Measurements from ENCODE around the gene NSFL1C. TPM values are rescaled to one million over a fixed set of nuclear protein-coding genes. Genes with fewer than 3 reads are reported as not detected.

The NSFL1C gene
- total and polyA plus RNA-seq, 9 of the 15 experiments (the other 6 are each of a cell fraction or from before 2014, with no cell fraction given) = 20.8 to 119 (median 47.0) TPM

DNA sequence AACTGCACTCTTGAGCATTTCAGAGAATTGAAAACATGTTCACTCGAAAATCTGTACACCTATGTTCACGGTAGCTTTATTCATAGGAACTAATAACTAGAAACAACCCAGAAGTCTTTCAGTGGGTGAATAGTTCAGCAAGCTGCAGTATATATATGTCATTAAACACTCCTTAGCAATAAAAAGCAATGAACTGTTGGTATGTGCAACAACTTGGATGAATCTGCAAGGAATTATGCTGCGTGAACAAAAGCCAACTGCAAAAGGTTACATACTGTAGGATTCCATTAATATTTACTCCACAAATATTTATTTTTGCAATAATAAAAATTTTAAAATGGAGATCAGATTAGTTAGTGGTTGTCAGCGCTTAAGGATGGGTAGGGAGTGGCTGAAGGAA lies 51.7 kb downstream of the NSFL1C start:
- no peaks in the 10 kb centered on the region for H4K20me1 ChIP-seq (replicated peaks; ENCODE audit: control insufficient read depth, insufficient read depth, low read length)
- ChIA-PET CTCF (ENCODE audit: low intra/inter-chr PET ratio) (no interaction called here), POLR2A (interaction anchor here (0.8 kb wide), 1 partner anchor 53 kb away, joined by 4 read pairs; no protein-coding TSS in a partner anchor)
- no peak overlapping the region for H2AFZ ChIP-seq (ENCODE audit: low read depth, low read length)
- no peak for ATAC-seq
- H3K4me1 ChIP-seq (replicated peaks in 1 of 2; ENCODE audit: control insufficient read depth in 2 of 2, insufficient read depth in 2 of 2, low read length in 2 of 2) = peaks cover 5 to 6% of the 10 kb centered on the region in 2 experiments; a peak in 4 of 5 replicates
- H3K79me2 ChIP-seq (ENCODE audit: control insufficient read depth, insufficient read depth, low read length) = no peaks in the 10 kb centered on the region
- no peak overlapping the region for H3K27ac ChIP-seq (ENCODE audit: extremely low read depth, low read depth, low read length)
- in situ Hi-C loops (cut with MboI) (no loop called here), intact Hi-C loops (cut with micrococcal nuclease) (no loop called here)
- no peak for DNase-seq (ENCODE audit: extremely low read depth in 1 of 4, low spot score in 3 of 4)
- H3K9me3 ChIP-seq (replicated peaks; ENCODE audit: control insufficient read depth, insufficient read depth, low read depth, low read length) = no peaks in the 10 kb centered on the region
- H3K9ac ChIP-seq (ENCODE audit: insufficient read depth in 1 of 2, low read depth in 2 of 2, low read length in 2 of 2) = no peak overlapping the region
- WGBS (ENCODE audit: insufficient coverage, low coverage, missing lambda C conversion rate) = 22% methylated on average over 4 of the region's 4 CpGs
- no TSS peak for BruUV-seq (replicated peaks)
- H3K36me3 ChIP-seq (ENCODE audit: control insufficient read depth, insufficient read depth, low read length) = no peaks in the 10 kb centered on the region
- no peaks in the 10 kb centered on the region for H3K9me1 ChIP-seq (ENCODE audit: control insufficient read depth, insufficient read depth, low read length)
- H3K4me3 ChIP-seq = no peak overlapping the region
- H3K27me3 ChIP-seq (ENCODE audit: control insufficient read depth in 2 of 2, insufficient read depth in 2 of 2, low read length in 2 of 2) = no peaks in the 10 kb centered on the region
- TF ChIP-seq ATF7 (IDR thresholded peaks at IDR 0.05) (no peak), ZNF140 (CRISPR knock-in tag; IDR thresholded peaks at IDR 0.05) (no peak), ZFP36 (IDR thresholded peaks at IDR 0.05; ENCODE audit: low read depth, low read length, partially characterized antibody) (no peak), ZNF830 (CRISPR knock-in tag; IDR thresholded peaks at IDR 0.05) (no peak), FOXP1 (CRISPR knock-in tag; IDR thresholded peaks at IDR 0.05) (no peak), MIER1 (IDR thresholded peaks at IDR 0.05; ENCODE audit: low read depth) (no peak), HCFC1 (IDR thresholded peaks at IDR 0.05; ENCODE audit: low read depth, low read length) (no peak), ZNF134 (CRISPR knock-in tag; conservative IDR thresholded peaks at IDR 0.05) (no peak), TEAD4 (IDR thresholded peaks at IDR 0.05; ENCODE audit: low read length) (no peak), TEAD4 (CRISPR knock-in tag; IDR thresholded peaks at IDR 0.05; ENCODE audit: borderline replicate concordance) (no peak), NCOA1 (IDR thresholded peaks at IDR 0.05; ENCODE audit: low read depth) (no peak), MAZ (CRISPR knock-in tag; conservative IDR thresholded peaks at IDR 0.05 in 1 of 2, IDR thresholded peaks at IDR 0.05 in 1 of 2) (no peak), MYBL2 (IDR thresholded peaks at IDR 0.05; ENCODE audit: low read depth) (no peak), MYBL2 (CRISPR knock-in tag; IDR thresholded peaks at IDR 0.05; ENCODE audit: borderline replicate concordance) (no peak), ZNF239 (CRISPR knock-in tag; IDR thresholded peaks at IDR 0.05) (no peak), RHOXF2B (CRISPR knock-in tag; conservative IDR thresholded peaks at IDR 0.05) (no peak), MBD2 (IDR thresholded peaks at IDR 0.05; ENCODE audit: borderline replicate concordance, low read depth) (no peak), ZNF143 (CRISPR knock-in tag; IDR thresholded peaks at IDR 0.05) (no peak)
- TF ChIP-seq, protein P1, sequence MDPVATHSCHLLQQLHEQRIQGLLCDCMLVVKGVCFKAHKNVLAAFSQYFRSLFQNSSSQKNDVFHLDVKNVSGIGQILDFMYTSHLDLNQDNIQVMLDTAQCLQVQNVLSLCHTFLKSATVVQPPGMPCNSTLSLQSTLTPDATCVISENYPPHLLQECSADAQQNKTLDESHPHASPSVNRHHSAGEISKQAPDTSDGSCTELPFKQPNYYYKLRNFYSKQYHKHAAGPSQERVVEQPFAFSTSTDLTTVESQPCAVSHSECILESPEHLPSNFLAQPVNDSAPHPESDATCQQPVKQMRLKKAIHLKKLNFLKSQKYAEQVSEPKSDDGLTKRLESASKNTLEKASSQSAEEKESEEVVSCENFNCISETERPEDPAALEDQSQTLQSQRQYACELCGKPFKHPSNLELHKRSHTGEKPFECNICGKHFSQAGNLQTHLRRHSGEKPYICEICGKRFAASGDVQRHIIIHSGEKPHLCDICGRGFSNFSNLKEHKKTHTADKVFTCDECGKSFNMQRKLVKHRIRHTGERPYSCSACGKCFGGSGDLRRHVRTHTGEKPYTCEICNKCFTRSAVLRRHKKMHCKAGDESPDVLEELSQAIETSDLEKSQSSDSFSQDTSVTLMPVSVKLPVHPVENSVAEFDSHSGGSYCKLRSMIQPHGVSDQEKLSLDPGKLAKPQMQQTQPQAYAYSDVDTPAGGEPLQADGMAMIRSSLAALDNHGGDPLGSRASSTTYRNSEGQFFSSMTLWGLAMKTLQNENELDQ (CRISPR knock-in tag; IDR thresholded peaks at IDR 0.05; ENCODE audit: borderline replicate concordance) = no peak
- TF ChIP-seq, protein P2, sequence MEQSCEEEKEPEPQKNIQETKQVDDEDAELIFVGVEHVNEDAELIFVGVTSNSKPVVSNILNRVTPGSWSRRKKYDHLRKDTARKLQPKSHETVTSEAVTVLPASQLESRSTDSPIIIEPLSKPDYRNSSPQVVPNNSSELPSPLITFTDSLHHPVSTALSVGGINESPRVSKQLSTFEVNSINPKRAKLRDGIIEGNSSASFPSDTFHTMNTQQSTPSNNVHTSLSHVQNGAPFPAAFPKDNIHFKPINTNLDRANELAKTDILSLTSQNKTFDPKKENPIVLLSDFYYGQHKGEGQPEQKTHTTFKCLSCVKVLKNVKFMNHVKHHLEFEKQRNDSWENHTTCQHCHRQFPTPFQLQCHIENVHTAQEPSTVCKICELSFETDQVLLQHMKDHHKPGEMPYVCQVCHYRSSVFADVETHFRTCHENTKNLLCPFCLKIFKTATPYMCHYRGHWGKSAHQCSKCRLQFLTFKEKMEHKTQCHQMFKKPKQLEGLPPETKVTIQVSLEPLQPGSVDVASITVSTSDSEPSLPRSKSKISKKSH (CRISPR knock-in tag; IDR thresholded peaks at IDR 0.05) = no peak
- TF ChIP-seq, protein P3, sequence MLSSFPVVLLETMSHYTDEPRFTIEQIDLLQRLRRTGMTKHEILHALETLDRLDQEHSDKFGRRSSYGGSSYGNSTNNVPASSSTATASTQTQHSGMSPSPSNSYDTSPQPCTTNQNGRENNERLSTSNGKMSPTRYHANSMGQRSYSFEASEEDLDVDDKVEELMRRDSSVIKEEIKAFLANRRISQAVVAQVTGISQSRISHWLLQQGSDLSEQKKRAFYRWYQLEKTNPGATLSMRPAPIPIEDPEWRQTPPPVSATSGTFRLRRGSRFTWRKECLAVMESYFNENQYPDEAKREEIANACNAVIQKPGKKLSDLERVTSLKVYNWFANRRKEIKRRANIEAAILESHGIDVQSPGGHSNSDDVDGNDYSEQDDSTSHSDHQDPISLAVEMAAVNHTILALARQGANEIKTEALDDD (IDR thresholded peaks at IDR 0.05) = no peak
- no peak for FAIRE-seq
- H3K4me2 ChIP-seq (ENCODE audit: insufficient read depth, low read length) = no peak overlapping the region
